GM21360 (cell line): Measurements from ENCODE around the gene TMEM37.

Experiments
- ATAC-seq: cut with Tn5 transposase; IDR thresholded peaks from one replicate; pipeline ENCODE4 v1.9.1; 2021; ENCODE audit warnings: mild to moderate bottlenecking, moderate library complexity; ENCODE audit not compliant: unreplicated experiment

TMEM37 gene

GRCh38 chr2:119417908-119418307 lies 13.7 kb upstream of the TMEM37 start:
- no peak for ATAC-seq

- no peak for ATAC-seq
Observed at GRCh38 chr2:119419065-119419464, 12.6 kb upstream of the TMEM37 start.

- ATAC-seq = no peak
Observed at GRCh38 chr2:119419803-119420508, 11.7 kb upstream of the TMEM37 start.

GRCh38 chr2:119421304-119421703 lies 10.3 kb upstream of the TMEM37 start:
- no peak for ATAC-seq

GRCh38 chr2:119421741-119422140 lies 9.9 kb upstream of the TMEM37 start:
- ATAC-seq = no peak

GRCh38 chr2:119422360-119423107 lies 9.1 kb upstream of the TMEM37 start:
- no peak for ATAC-seq

GRCh38 chr2:119423108-119423444 lies 8.6 kb upstream of the TMEM37 start:
- no peak for ATAC-seq

GRCh38 chr2:119423811-119424210 lies 7.8 kb upstream of the TMEM37 start:
- ATAC-seq = no peak

GRCh38 chr2:119424284-119425118 lies 7.2 kb upstream of the TMEM37 start:
- ATAC-seq = no peak

GRCh38 chr2:119425119-119425405 lies 6.6 kb upstream of the TMEM37 start:
- no peak for ATAC-seq

- no peak for ATAC-seq
Observed at GRCh38 chr2:119425620-119426395, 5.8 kb upstream of the TMEM37 start.

- no peak for ATAC-seq
Observed at GRCh38 chr2:119426396-119426675, 5.3 kb upstream of the TMEM37 start.

GRCh38 chr2:119426801-119427395 lies 4.8 kb upstream of the TMEM37 start:
- no peak for ATAC-seq

- ATAC-seq = no peak
Observed at GRCh38 chr2:119427756-119428155, 3.9 kb upstream of the TMEM37 start.

- ATAC-seq = no peak
Observed at GRCh38 chr2:119428488-119429224, 3.0 kb upstream of the TMEM37 start.

GRCh38 chr2:119429225-119429981 lies 2.3 kb upstream of the TMEM37 start:
- no peak for ATAC-seq

GRCh38 chr2:119430023-119430498 lies 1.6 kb upstream of the TMEM37 start:
- no peak for ATAC-seq

GRCh38 chr2:119431976-119432850 lies 559 bp downstream of the TMEM37 start:
- ATAC-seq = no peak
